K562 (cell line): ENCODE results near the gene SLC6A7. TPM values are rescaled to one million over a fixed set of nuclear protein-coding genes. Genes with fewer than 3 reads are reported as not detected.

Experiments
- COPS2 ChIP-seq: fragments of 450-650 bp; conservative IDR thresholded peaks from 2 replicates; pipeline ENCODE4 v1.6.1; 2016; ENCODE audit warnings: mild to moderate bottlenecking, moderate library complexity
- MAFF ChIP-seq: IDR thresholded peaks from 2 replicates; pipeline ENCODE4 v1.6.1; 2012; ENCODE audit warnings: low read length, improper control_type of control experiment
- SAP30 ChIP-seq: fragments of 200-600 bp; sonication (generic); IDR thresholded peaks from 2 replicates; pipeline ENCODE4 v1.6.1; 2012; ENCODE audit warnings: borderline replicate concordance, low read depth, mild to moderate bottlenecking, moderate library complexity, low read length, control low read depth, inconsistent platforms; ENCODE audit not compliant: insufficient read depth, poor library complexity, severe bottlenecking
- SOX6 ChIP-seq: fragments of 450-650 bp; IDR thresholded peaks from 2 replicates; pipeline ENCODE4 v1.6.1; 2014; ENCODE audit warnings: mild to moderate bottlenecking
- ZNF184 ChIP-seq: sonication (generic); formaldehyde crosslinking; IDR thresholded peaks from 2 replicates; pipeline ENCODE4 v1.5.0; 2020; ENCODE audit warnings: missing genetic modification reagents
- polyA plus RNA-seq, 8 experiments: library from polyadenylated mRNA; depleted of rRNA in 4 of 8; stranded (reverse) in 5 of 8; unstranded in 3 of 8; fragments of >200 nt; fragmentation: Nextera tagmentation in 2 of 8; fragmentation: Illumina TruSeq in 1 of 8; extraction: Ambion mirVana in 2 of 8; extraction: Trizol in 1 of 8; gene quantifications; 2 replicates each; pipeline versions ENCODE4 v1.2.1 to v1.2.3, GENCODE V29; 2011 to 2014; ENCODE audit warnings: inconsistent platforms in 1 of 8, missing spikeins in 1 of 8
- total RNA-seq, 7 experiments: library from RNA; depleted of rRNA in 6 of 7; stranded (reverse); fragments of >200 nt in 6 of 7; fragmentation: Illumina TruSeq in 2 of 7; extraction: Trizol in 2 of 7; gene quantifications; 2 replicates each; pipeline versions ENCODE4 v1.2.1 to v1.2.3, GENCODE V29; 2011 to 2021; ENCODE audit warnings: low replicate concordance in 1 of 7
- TF ChIP-seq, protein P1 (sequence below), 2 experiments: fragments of 450-650 bp; formaldehyde crosslinking in 1 of 2; IDR thresholded peaks; 2 replicates each; pipeline versions ENCODE4 v1.4.0 to v1.6.1; 2014 to 2020; ENCODE audit warnings: mild to moderate bottlenecking in 2 of 2, borderline replicate concordance in 1 of 2, low read depth in 1 of 2
- TF ChIP-seq, protein P2 (sequence below): fragments of 200-800 bp; sonication (Bioruptor generic); IDR thresholded peaks from 2 replicates; pipeline ENCODE4 v1.6.1; 2016; ENCODE audit warnings: missing genetic modification characterization, missing compliant biosample characterization
- TF ChIP-seq, protein P3 (sequence below): fragments of 450-650 bp; IDR thresholded peaks from 2 replicates; pipeline ENCODE4 v1.6.1; 2018; ENCODE audit warnings: mild to moderate bottlenecking, low read depth; ENCODE audit not compliant: partially characterized antibody

SLC6A7 gene
- total and polyA plus RNA-seq, 9 of the 15 experiments (the other 6 are each of a cell fraction or from before 2014, with no cell fraction given): not detected

DNA sequence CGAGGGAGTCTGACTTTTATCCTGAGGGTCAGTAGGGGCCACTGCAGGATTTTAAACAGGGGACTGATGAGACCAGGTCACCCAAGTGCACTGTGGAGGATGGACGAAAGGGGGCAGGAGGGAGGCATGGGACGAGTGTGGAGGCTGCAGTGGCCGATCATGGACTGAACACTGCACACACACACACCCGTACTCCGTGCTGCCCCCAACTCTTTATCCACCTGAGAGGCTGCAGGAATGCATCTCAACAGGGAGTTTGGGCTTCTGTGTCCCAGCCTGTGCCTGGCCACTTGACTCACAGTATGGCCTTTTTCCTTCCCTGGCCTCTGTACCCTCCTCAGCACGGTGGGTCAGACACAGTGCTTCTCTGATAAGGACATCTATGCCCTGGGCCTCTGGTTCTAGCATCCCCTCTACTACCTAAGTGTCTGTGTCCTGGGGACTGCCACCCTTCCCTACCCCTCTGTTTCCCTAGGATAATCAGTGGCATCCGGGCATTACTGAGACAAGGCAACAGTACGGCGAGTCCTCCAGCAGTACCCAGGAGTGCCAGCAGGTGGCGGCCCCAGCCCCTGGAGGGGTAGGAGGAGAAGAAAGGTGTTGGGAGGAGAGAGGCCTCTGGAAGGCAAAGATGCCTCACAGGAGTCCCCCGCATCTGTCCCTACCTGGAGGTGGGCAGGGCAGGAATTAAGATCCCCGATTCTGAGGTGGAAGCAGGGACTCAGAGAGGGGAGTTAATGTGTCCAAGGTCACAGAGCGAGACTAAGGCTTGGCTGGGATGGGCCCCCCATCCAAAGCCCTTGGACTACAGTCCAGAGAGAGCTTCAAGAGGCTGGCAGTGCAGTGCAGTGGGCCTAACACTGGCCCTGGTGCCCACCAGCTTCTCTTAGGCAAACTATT, 28.4 kb upstream of the SLC6A7 start (continued):
- TF ChIP-seq, protein P1, sequence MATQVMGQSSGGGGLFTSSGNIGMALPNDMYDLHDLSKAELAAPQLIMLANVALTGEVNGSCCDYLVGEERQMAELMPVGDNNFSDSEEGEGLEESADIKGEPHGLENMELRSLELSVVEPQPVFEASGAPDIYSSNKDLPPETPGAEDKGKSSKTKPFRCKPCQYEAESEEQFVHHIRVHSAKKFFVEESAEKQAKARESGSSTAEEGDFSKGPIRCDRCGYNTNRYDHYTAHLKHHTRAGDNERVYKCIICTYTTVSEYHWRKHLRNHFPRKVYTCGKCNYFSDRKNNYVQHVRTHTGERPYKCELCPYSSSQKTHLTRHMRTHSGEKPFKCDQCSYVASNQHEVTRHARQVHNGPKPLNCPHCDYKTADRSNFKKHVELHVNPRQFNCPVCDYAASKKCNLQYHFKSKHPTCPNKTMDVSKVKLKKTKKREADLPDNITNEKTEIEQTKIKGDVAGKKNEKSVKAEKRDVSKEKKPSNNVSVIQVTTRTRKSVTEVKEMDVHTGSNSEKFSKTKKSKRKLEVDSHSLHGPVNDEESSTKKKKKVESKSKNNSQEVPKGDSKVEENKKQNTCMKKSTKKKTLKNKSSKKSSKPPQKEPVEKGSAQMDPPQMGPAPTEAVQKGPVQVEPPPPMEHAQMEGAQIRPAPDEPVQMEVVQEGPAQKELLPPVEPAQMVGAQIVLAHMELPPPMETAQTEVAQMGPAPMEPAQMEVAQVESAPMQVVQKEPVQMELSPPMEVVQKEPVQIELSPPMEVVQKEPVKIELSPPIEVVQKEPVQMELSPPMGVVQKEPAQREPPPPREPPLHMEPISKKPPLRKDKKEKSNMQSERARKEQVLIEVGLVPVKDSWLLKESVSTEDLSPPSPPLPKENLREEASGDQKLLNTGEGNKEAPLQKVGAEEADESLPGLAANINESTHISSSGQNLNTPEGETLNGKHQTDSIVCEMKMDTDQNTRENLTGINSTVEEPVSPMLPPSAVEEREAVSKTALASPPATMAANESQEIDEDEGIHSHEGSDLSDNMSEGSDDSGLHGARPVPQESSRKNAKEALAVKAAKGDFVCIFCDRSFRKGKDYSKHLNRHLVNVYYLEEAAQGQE (IDR thresholded peaks at IDR 0.05; ENCODE audit: borderline replicate concordance): peak; percentile 59
- TF ChIP-seq, protein P1 (CRISPR knock-in tag; IDR thresholded peaks at IDR 0.05; ENCODE audit: low read depth): no peak
- TF ChIP-seq, protein P2, sequence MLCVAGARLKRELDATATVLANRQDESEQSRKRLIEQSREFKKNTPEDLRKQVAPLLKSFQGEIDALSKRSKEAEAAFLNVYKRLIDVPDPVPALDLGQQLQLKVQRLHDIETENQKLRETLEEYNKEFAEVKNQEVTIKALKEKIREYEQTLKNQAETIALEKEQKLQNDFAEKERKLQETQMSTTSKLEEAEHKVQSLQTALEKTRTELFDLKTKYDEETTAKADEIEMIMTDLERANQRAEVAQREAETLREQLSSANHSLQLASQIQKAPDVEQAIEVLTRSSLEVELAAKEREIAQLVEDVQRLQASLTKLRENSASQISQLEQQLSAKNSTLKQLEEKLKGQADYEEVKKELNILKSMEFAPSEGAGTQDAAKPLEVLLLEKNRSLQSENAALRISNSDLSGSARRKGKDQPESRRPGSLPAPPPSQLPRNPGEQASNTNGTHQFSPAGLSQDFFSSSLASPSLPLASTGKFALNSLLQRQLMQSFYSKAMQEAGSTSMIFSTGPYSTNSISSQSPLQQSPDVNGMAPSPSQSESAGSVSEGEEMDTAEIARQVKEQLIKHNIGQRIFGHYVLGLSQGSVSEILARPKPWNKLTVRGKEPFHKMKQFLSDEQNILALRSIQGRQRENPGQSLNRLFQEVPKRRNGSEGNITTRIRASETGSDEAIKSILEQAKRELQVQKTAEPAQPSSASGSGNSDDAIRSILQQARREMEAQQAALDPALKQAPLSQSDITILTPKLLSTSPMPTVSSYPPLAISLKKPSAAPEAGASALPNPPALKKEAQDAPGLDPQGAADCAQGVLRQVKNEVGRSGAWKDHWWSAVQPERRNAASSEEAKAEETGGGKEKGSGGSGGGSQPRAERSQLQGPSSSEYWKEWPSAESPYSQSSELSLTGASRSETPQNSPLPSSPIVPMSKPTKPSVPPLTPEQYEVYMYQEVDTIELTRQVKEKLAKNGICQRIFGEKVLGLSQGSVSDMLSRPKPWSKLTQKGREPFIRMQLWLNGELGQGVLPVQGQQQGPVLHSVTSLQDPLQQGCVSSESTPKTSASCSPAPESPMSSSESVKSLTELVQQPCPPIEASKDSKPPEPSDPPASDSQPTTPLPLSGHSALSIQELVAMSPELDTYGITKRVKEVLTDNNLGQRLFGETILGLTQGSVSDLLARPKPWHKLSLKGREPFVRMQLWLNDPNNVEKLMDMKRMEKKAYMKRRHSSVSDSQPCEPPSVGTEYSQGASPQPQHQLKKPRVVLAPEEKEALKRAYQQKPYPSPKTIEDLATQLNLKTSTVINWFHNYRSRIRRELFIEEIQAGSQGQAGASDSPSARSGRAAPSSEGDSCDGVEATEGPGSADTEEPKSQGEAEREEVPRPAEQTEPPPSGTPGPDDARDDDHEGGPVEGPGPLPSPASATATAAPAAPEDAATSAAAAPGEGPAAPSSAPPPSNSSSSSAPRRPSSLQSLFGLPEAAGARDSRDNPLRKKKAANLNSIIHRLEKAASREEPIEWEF (CRISPR knock-in tag): no peak
- TF ChIP-seq SOX6 (no peak), ZNF184 (CRISPR knock-in tag) (no peak), SAP30 (no peak), COPS2 (no peak), MAFF (no peak)
- TF ChIP-seq, protein P3, sequence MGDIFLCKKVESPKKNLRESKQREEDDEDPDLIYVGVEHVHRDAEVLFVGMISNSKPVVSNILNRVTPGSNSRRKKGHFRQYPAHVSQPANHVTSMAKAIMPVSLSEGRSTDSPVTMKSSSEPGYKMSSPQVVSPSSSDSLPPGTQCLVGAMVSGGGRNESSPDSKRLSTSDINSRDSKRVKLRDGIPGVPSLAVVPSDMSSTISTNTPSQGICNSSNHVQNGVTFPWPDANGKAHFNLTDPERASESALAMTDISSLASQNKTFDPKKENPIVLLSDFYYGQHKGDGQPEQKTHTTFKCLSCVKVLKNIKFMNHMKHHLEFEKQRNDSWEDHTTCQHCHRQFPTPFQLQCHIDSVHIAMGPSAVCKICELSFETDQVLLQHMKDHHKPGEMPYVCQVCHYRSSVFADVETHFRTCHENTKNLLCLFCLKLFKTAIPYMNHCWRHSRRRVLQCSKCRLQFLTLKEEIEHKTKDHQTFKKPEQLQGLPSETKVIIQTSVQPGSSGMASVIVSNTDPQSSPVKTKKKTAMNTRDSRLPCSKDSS: no peak
